KOPT-K1 (cell line): ENCODE data around the gene ARHGEF1.

ENCODE experiments used
- H3K27ac ChIP-seq: fragments of 200-600 bp; sonication (generic); 2 replicates; pipeline ENCODE4 v1.5.1; 2016; ENCODE audit warnings: antibody characterized with exemption, mild to moderate bottlenecking, low read depth, low read length; ENCODE audit not compliant: poor library complexity, severe bottlenecking
- H3K36me3 ChIP-seq: fragments of 200-600 bp; sonication (generic); 2 replicates; pipeline ENCODE4 v1.5.1; 2017; ENCODE audit warnings: antibody characterized with exemption, mild to moderate bottlenecking, low read length, moderate library complexity; ENCODE audit not compliant: insufficient read depth
- H3K9me3 ChIP-seq: fragments of 200-600 bp; sonication (generic); 2 replicates; pipeline ENCODE4 v1.5.1; 2017; ENCODE audit warnings: antibody characterized with exemption, low read length, mild to moderate bottlenecking; ENCODE audit not compliant: insufficient read depth, poor library complexity, severe bottlenecking

Gene ARHGEF1

GRCh38 chr19:41923045-41923788 lies 40.2 kb downstream of the ARHGEF1 start:
- H3K9me3 ChIP-seq = no peaks in the 10 kb centered on the region
- H3K27ac ChIP-seq = no peak overlapping the region

GRCh38 chr19:41924151-41925145 lies 41.5 kb downstream of the ARHGEF1 start:
- H3K9me3 ChIP-seq = no peaks in the 10 kb centered on the region
- H3K36me3 ChIP-seq = no peaks in the 10 kb centered on the region
- no peak overlapping the region for H3K27ac ChIP-seq

More at GRCh38 chr19:41923045-41923788, 40.2 kb downstream of the ARHGEF1 start:
- no peaks in the 10 kb centered on the region for H3K36me3 ChIP-seq

GRCh38 chr19:41925208-41926003 lies 42.4 kb downstream of the ARHGEF1 start:
- H3K9me3 ChIP-seq = no peaks in the 10 kb centered on the region
- no peaks in the 10 kb centered on the region for H3K36me3 ChIP-seq
- no peak overlapping the region for H3K27ac ChIP-seq

GRCh38 chr19:41926028-41926762 lies 43.2 kb downstream of the ARHGEF1 start:
- Histone ChIP-seq H3K36me3 (no peaks in the 10 kb centered on the region), H3K27ac (no peak overlapping the region), H3K9me3 (no peaks in the 10 kb centered on the region)

- no peaks in the 10 kb centered on the region for H3K36me3 ChIP-seq
- H3K9me3 ChIP-seq = no peaks in the 10 kb centered on the region
- no peak overlapping the region for H3K27ac ChIP-seq
Measured at GRCh38 chr19:41926763-41927496, 43.9 kb downstream of the ARHGEF1 start.

- no peak overlapping the region for H3K27ac ChIP-seq
- no peaks in the 10 kb centered on the region for H3K9me3 ChIP-seq
- no peaks in the 10 kb centered on the region for H3K36me3 ChIP-seq
Measured at GRCh38 chr19:41927497-41928192, 44.7 kb downstream of the ARHGEF1 start.

- no peak within 1 kb of the TSS for H3K27ac ChIP-seq
- no peaks in the 10 kb centered on the region for H3K36me3 ChIP-seq
- H3K9me3 ChIP-seq = no peaks in the 10 kb centered on the region
Measured at GRCh38 chr19:41928221-41928683, 45.3 kb downstream of the ARHGEF1 start, which contains the start of gene ERFL. ERFL (minus strand) TSS chr19:41928449; CDS start chr19:41912919, 15,530 bp downstream.

- no peaks in the 10 kb centered on the region for H3K9me3 ChIP-seq
- H3K36me3 ChIP-seq = no peaks in the 10 kb centered on the region
- no peak overlapping the region for H3K27ac ChIP-seq
Measured at GRCh38 chr19:41928754-41929535, 46.0 kb downstream of the ARHGEF1 start.

- Histone ChIP-seq H3K9me3 (no peaks in the 10 kb centered on the region), H3K36me3 (no peaks in the 10 kb centered on the region), H3K27ac (no peak overlapping the region)
Measured at GRCh38 chr19:41929536-41930071, 46.6 kb downstream of the ARHGEF1 start.

- no peaks in the 10 kb centered on the region for H3K36me3 ChIP-seq
- no peaks in the 10 kb centered on the region for H3K9me3 ChIP-seq
- H3K27ac ChIP-seq = no peak overlapping the region
Measured at GRCh38 chr19:41930322-41930722, 47.3 kb downstream of the ARHGEF1 start.

GRCh38 chr19:41930926-41931592 lies 48.1 kb downstream of the ARHGEF1 start:
- H3K36me3 ChIP-seq = no peaks in the 10 kb centered on the region
- no peaks in the 10 kb centered on the region for H3K9me3 ChIP-seq
- no peak overlapping the region for H3K27ac ChIP-seq

GRCh38 chr19:41932259-41932719 lies 49.3 kb downstream of the ARHGEF1 start:
- no peak overlapping the region for H3K27ac ChIP-seq

More at GRCh38 chr19:41932259-41932719, 49.3 kb downstream of the ARHGEF1 start:
- no peaks in the 10 kb centered on the region for H3K36me3 ChIP-seq
- no peaks in the 10 kb centered on the region for H3K9me3 ChIP-seq
